Measurements from ENCODE around the gene TSC1. TPM values are rescaled to one million over a fixed set of nuclear protein-coding genes. Genes with fewer than 3 reads are reported as not detected.
"Not testable (repeated sequence)": the region's sequence is repeated elsewhere in the genome, so short reads cannot be mapped to it uniquely, and the experiment has no call there.

TSC1 gene
- total and polyA plus RNA-seq, 2 donors from 2014 or later, result 13.1 to 45.4 TPM

- H3K27me3 ChIP-seq (ENCODE audit: control insufficient read depth, insufficient read depth, low read length), result no peaks in the 10 kb centered on the region
- H3K4me1 ChIP-seq (ENCODE audit: control insufficient read depth in 2 of 3, insufficient read depth in 2 of 3, low read depth in 1 of 3, low read length in 3 of 3), result peaks cover 0 to 9% (median 0%) of the 10 kb centered on the region in 3 donors
- DNase-seq (peak in 4 of 5 donors; percentile 51 to 88 (median 74)), FAIRE-seq (no peak)
- H3K36me3 ChIP-seq (ENCODE audit: control insufficient read depth in 2 of 3, insufficient read depth in 3 of 3, low read length in 3 of 3), result no peaks in the 10 kb centered on the region
- H3K9me3 ChIP-seq (ENCODE audit: control insufficient read depth in 2 of 3, insufficient read depth in 1 of 3, low read length in 3 of 3), result no peaks in the 10 kb centered on the region
- H3K27ac ChIP-seq (ENCODE audit: low read depth in 2 of 2, low read length in 2 of 2), result peak overlapping the region; percentile 57 to 63
- intact Hi-C loops (cut with DNase I), result no loop called here
- no peak for TF ChIP-seq CTCF (IDR thresholded peaks at IDR 0.05; ENCODE audit: borderline replicate concordance, extremely low read depth, insufficient read depth)
- H3K4me3 ChIP-seq (ENCODE audit: low read length in 3 of 3), result no peak overlapping the region
- peak overlapping the region in 1 of 3 donors; percentile 6 for H3K9ac ChIP-seq (ENCODE audit: low read length in 3 of 3)
These were observed 26.1 kb upstream of the TSC1 start for GRCh38 chr9:132970324-132971062.

GRCh38 chr9:132969783-132970182, 25.4 kb upstream of the TSC1 start:
- DNase-seq (no peak), FAIRE-seq (no peak)
- Histone ChIP-seq H3K4me3 (ENCODE audit: low read length in 3 of 3) (no peak overlapping the region), H3K4me1 (ENCODE audit: control insufficient read depth in 2 of 3, insufficient read depth in 2 of 3, low read depth in 1 of 3, low read length in 3 of 3) (peaks cover 0 to 9% (median 0%) of the 10 kb centered on the region in 3 donors), H3K9me3 (ENCODE audit: control insufficient read depth in 2 of 3, insufficient read depth in 1 of 3, low read length in 3 of 3) (no peaks in the 10 kb centered on the region), H3K9ac (ENCODE audit: low read length in 3 of 3) (no peak overlapping the region), H3K36me3 (ENCODE audit: control insufficient read depth in 2 of 3, insufficient read depth in 3 of 3, low read length in 3 of 3) (no peaks in the 10 kb centered on the region), H3K27ac (ENCODE audit: low read depth in 2 of 2, low read length in 2 of 2) (peak overlapping the region in 1 of 2 donors; percentile 57), H3K27me3 (ENCODE audit: control insufficient read depth, insufficient read depth, low read length) (no peaks in the 10 kb centered on the region)
- intact Hi-C loops (cut with DNase I), result no loop called here
- no peak for TF ChIP-seq CTCF (IDR thresholded peaks at IDR 0.05; ENCODE audit: borderline replicate concordance, extremely low read depth, insufficient read depth)

GRCh38 chr9:132967908-132968307, 23.5 kb upstream of the TSC1 start:
- intact Hi-C loops (cut with DNase I); H3K4me1 ChIP-seq (ENCODE audit: control insufficient read depth in 2 of 3, insufficient read depth in 2 of 3, low read depth in 1 of 3, low read length in 3 of 3); H3K9ac ChIP-seq (ENCODE audit: low read length in 3 of 3); DNase-seq; H3K9me3 ChIP-seq (ENCODE audit: control insufficient read depth in 2 of 3, insufficient read depth in 1 of 3, low read length in 3 of 3); H3K27me3 ChIP-seq (ENCODE audit: control insufficient read depth, insufficient read depth, low read length); H3K27ac ChIP-seq (ENCODE audit: low read depth in 2 of 2, low read length in 2 of 2); H3K36me3 ChIP-seq (ENCODE audit: control insufficient read depth in 2 of 3, insufficient read depth in 3 of 3, low read length in 3 of 3); H3K4me3 ChIP-seq (ENCODE audit: low read length in 3 of 3); FAIRE-seq: not testable (repeated sequence)

- DNase-seq (no peak), FAIRE-seq (no peak)
- Histone ChIP-seq H3K9ac (ENCODE audit: low read length in 3 of 3) (peak overlapping the region in 1 of 3 donors; percentile 0), H3K36me3 (ENCODE audit: control insufficient read depth in 2 of 3, insufficient read depth in 3 of 3, low read length in 3 of 3) (no peaks in the 10 kb centered on the region), H3K4me3 (ENCODE audit: low read length in 3 of 3) (no peak overlapping the region), H3K27me3 (ENCODE audit: control insufficient read depth, insufficient read depth, low read length) (no peaks in the 10 kb centered on the region), H3K27ac (ENCODE audit: low read depth in 2 of 2, low read length in 2 of 2) (no peak overlapping the region), H3K4me1 (ENCODE audit: control insufficient read depth in 2 of 3, insufficient read depth in 2 of 3, low read depth in 1 of 3, low read length in 3 of 3) (peaks cover 0 to 4% (median 0%) of the 10 kb centered on the region in 3 donors), H3K9me3 (ENCODE audit: control insufficient read depth in 2 of 3, insufficient read depth in 1 of 3, low read length in 3 of 3) (no peaks in the 10 kb centered on the region)
- no peak for TF ChIP-seq CTCF (IDR thresholded peaks at IDR 0.05; ENCODE audit: borderline replicate concordance, extremely low read depth, insufficient read depth)
- intact Hi-C loops (cut with DNase I), result no loop called here
These were observed 21.1 kb upstream of the TSC1 start for GRCh38 chr9:132965478-132965877.
